A204.1 (cell line): Measurements from ENCODE around the gene TSEN15.

Source experiments
- FAIRE-seq: peaks from 2 replicates; lab custom pipeline; 2012; peaks lifted over from hg19 to GRCh38; lab: Jason Lieb, UNC

TSEN15 gene

DNA sequence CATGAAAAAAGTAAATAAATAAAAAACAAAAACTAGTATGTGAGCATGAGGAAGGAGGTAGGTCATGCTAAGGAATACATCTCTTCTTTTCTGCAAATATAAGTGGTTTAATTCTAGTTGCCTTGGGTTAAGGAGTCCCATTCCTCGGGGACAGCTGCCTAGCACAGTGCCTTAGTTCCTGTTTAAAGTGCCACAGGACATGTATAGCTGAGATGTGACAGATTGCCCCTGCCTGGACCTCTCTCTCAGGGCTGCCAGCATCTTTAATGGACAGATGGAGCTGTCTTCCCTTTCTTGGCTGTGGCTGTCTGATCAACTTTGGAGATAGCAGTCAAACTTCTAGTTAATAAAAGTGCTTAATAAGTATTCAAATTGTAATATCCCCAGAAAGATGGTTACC is 50.0 kb downstream of the TSEN15 start:
- no peak for FAIRE-seq

DNA sequence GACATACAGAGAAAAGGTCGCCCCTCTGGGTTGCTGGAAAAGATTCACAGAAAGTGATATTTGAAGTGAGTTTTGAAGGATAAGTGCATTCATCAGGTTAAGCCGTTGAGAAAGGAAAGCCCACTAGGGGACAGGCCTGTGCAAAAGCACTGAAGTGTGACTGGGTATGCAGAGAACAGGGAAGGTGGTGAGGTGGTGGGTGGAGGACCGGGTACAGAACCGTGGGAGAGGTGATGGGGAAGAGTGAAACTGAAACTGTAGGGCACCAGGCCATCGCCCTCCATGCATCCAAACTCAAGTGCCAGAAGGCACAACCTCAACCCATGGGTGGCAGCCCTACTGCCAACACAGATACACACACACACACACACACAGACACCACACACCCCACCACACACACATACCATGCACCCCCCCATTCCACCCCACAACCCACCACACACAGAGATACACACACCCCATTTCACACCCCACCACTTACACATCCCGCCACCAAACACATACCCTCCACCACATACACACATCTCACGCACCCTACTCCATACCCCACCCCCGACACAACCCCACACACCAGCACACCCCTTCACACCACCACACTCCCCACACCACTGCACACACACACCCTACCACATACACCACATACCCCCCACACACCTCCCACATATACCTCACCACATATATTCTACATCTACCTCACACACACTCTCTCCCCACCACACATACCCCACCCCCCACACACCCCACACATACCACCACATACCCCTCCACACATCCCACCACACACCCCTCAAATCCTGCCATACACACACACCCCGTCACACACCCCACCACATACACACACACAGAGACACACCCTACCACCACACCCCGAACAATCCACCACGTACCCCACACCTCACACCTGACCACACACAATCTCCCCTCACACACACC is 59.0 kb downstream of the TSEN15 start:
- no peak for FAIRE-seq

DNA sequence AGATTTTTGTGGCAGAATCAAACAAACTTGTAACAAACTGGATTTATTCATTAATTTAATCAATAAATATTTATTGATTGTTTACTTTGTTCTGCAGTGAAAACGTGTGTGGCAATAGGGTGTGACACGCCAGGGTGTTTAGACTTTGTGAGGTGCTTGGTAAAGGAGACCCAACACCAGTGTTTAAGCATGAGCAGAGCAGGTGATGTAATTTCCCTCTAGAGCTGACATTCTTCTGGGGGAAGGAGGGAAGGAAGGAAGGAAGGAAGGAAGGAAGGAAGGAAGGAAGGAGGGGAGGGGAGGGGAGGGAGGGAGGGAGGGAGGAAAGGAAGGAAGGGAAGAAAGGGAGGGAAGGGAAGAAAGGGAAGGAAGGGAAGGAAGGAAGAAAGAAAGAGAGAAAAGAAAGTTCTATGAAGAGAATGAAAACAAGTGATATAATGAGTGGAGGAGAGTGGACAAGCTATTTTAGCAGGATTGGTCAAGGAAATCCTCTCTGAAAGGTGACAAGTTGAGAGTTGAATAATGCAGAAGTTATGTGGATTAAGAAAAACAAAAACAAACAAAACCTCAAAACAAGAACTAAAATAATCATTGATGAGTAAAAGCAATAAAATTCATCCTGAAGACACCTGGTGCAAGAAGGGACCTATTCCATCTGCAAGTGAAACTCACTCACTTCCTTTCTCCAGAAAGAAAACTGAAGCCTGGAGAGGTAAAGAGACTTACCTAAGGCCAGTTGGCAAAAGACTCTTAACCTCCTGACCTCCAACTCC is 60.8 kb downstream of the TSEN15 start:
- no peak for FAIRE-seq

DNA sequence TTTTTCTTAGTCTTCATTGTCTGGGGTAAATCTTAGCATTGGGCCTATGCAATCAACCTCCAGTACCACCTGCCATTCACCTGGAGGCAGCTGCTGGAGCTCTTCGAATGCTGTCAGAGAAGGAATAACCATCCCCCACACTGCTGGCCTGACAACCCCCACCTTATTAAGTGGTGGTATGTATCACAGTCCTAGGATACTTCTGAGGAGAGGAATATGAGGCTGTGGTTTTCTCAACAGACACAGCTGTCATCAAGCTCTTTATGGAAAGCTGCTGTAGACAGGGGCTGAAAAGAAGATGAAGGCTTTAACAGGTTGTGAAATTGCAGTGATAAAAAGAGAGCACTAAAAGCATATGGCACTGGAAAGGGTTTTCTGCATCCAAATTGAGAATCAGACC is 61.7 kb downstream of the TSEN15 start:
- FAIRE-seq = no peak

DNA sequence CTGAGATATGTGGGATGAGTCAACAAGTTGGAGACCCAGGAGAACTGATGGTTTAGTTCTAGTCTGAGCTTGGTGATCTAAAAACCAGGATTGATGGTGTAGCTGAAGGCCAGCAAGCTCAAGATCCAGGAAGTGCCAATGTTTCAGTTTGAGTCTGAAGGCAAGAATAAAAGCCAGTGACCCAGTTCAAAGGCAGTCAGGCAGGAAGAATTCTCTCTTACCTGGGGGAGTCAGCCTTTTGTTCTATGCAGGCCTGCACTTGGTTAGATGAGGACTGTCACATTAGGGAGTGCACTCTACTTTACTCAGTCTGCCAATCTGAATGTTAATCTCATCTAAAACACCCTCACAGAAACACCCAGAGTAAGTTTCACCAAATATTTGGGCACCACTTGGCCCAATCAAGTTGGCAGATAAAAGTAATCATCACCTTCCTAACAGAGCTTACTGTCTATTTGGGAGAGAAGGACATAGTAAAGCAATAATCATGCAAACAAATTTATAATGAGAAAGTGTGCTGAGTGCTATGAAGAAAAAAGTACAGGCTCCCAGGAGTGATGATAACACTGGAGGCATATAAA is 63.4 kb downstream of the TSEN15 start:
- FAIRE-seq = no peak

DNA sequence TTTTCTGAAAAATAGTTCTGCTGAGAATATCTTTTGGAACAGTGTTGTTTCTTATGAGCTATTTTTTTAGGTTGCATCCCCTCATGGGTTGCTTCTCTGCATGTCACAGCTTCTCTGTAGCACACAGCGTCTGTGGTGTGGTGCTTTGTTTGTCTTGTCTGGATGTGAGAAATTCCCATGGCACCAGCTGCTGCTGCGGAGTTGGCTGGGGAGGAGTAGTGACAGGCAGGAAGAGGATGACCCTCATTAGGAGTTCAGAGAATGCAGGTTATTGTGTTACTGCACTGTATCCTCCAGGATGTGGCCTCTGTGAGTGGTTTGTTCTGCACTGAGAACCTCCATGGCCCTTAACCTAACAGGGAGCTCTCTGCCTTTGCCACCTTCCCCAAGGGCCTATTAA is 64.8 kb downstream of the TSEN15 start:
- no peak for FAIRE-seq

DNA sequence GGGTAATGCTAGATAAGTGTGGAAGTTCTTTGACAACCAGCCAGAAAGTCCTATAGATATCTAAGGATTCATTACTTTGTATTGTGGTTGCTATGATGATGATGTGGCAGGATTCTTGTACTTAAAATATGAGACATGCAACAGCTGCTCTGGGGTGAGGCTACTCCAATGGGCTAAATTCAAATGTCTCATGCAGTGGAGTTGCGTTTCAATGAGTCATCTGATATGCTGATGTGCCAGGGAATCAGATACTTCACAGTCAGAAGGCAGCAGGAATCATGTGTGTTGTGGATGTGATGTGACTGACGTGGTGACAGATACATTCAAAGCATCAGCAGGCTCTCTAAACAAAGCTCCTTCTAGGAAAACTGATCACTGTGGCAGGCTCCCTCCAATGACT is 66.5 kb downstream of the TSEN15 start:
- no peak for FAIRE-seq
